ENCODE data around the gene TRMT10B.

Gene TRMT10B

DNA sequence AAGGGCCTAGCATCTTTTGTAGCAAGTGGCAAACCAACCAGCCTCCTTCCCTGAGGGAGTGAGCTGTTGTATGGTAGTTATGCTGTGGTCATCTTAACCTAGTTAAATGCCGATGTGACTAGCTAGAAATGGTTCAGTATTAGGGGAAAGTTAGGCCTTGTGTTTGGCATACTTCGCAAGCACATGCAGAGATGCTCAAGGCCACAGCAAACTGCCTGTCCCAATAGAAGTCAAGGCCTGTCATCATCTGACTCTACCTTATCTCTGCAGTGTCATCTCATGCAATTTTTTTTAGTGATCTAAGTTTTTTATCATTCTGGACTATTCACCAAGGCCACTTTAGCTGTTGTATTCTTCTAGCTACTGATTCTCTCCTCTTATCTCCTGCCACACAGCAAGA lies 36.5 kb downstream of the TRMT10B start:
- TF ChIP-seq, protein P1, sequence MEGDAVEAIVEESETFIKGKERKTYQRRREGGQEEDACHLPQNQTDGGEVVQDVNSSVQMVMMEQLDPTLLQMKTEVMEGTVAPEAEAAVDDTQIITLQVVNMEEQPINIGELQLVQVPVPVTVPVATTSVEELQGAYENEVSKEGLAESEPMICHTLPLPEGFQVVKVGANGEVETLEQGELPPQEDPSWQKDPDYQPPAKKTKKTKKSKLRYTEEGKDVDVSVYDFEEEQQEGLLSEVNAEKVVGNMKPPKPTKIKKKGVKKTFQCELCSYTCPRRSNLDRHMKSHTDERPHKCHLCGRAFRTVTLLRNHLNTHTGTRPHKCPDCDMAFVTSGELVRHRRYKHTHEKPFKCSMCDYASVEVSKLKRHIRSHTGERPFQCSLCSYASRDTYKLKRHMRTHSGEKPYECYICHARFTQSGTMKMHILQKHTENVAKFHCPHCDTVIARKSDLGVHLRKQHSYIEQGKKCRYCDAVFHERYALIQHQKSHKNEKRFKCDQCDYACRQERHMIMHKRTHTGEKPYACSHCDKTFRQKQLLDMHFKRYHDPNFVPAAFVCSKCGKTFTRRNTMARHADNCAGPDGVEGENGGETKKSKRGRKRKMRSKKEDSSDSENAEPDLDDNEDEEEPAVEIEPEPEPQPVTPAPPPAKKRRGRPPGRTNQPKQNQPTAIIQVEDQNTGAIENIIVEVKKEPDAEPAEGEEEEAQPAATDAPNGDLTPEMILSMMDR (IDR thresholded peaks at IDR 0.05; ENCODE audit: low read depth, low read length): no peak
- TF ChIP-seq POLR2A (IDR thresholded peaks at IDR 0.05; ENCODE audit: extremely low read depth, insufficient read length) (no peak), MAX (IDR thresholded peaks at IDR 0.05; ENCODE audit: low read depth, low read length) (no peak), MYC (IDR thresholded peaks at IDR 0.05; ENCODE audit: low read depth, low read length) (no peak)
- H3K4me3 ChIP-seq (ENCODE audit: low read depth, low read length): no peak overlapping the region
- DNase-seq (ENCODE audit: low read depth): no peak

- DNase-seq (ENCODE audit: low read depth): no peak
- no peak overlapping the region for H3K4me3 ChIP-seq (ENCODE audit: low read depth, low read length)
- TF ChIP-seq POLR2A (IDR thresholded peaks at IDR 0.05; ENCODE audit: extremely low read depth, insufficient read length) (no peak), MAX (IDR thresholded peaks at IDR 0.05; ENCODE audit: low read depth, low read length) (no peak), MYC (IDR thresholded peaks at IDR 0.05; ENCODE audit: low read depth, low read length) (no peak)
- TF ChIP-seq, protein P1 (IDR thresholded peaks at IDR 0.05; ENCODE audit: low read depth, low read length): no peak
Measured at GRCh38 chr9:37792122-37792521, 38.5 kb downstream of the TRMT10B start.

GRCh38 chr9:37796232-37796631 lies 42.6 kb downstream of the TRMT10B start:
- TF ChIP-seq, protein P1 (IDR thresholded peaks at IDR 0.05; ENCODE audit: low read depth, low read length): no peak
- TF ChIP-seq MAX (IDR thresholded peaks at IDR 0.05; ENCODE audit: low read depth, low read length): no peak
- no peak for TF ChIP-seq POLR2A (IDR thresholded peaks at IDR 0.05; ENCODE audit: extremely low read depth, insufficient read length)
- no peak for TF ChIP-seq MYC (IDR thresholded peaks at IDR 0.05; ENCODE audit: low read depth, low read length)

GRCh38 chr9:37798677-37799076 lies 45.1 kb downstream of the TRMT10B start:
- no peak overlapping the region for H3K4me3 ChIP-seq (ENCODE audit: low read depth, low read length)
- TF ChIP-seq MAX (IDR thresholded peaks at IDR 0.05; ENCODE audit: low read depth, low read length) (no peak), POLR2A (IDR thresholded peaks at IDR 0.05; ENCODE audit: extremely low read depth, insufficient read length) (no peak), MYC (IDR thresholded peaks at IDR 0.05; ENCODE audit: low read depth, low read length) (no peak)
- TF ChIP-seq, protein P1 (IDR thresholded peaks at IDR 0.05; ENCODE audit: low read depth, low read length): no peak
- DNase-seq (ENCODE audit: low read depth): peak; percentile 23

More at GRCh38 chr9:37796232-37796631, 42.6 kb downstream of the TRMT10B start:
- H3K4me3 ChIP-seq (ENCODE audit: low read depth, low read length): no peak overlapping the region
- DNase-seq (ENCODE audit: low read depth): no peak

- TF ChIP-seq MYC (IDR thresholded peaks at IDR 0.05; ENCODE audit: low read depth, low read length) (peak; percentile 48; the same call in 1 of the 2 replicates), POLR2A (IDR thresholded peaks at IDR 0.05; ENCODE audit: extremely low read depth, insufficient read length) (peak; percentile 45), MAX (IDR thresholded peaks at IDR 0.05; ENCODE audit: low read depth, low read length) (0 out of 2 replicates have a peak, but pooled peaks have one; percentile 5)
- TF ChIP-seq, protein P1 (IDR thresholded peaks at IDR 0.05; ENCODE audit: low read depth, low read length): no peak
- H3K4me3 ChIP-seq (ENCODE audit: low read depth, low read length): peak within 1 kb of the TSS; percentile 88
- peak; percentile 86 for DNase-seq (ENCODE audit: low read depth)
Measured at GRCh38 chr9:37800631-37801286, 47.2 kb downstream of the TRMT10B start, which contains the start of gene DCAF10. DCAF10 (plus strand) TSS chr9:37800797; CDS start chr9:37800867, 70 bp downstream.

All from NB4 (cell line).